ENCODE measurements around the gene THSD4. TPM values are rescaled to one million over a fixed set of nuclear protein-coding genes. Genes with fewer than 3 reads are reported as not detected.

The THSD4 gene
- total and polyA plus RNA-seq, 9 of the 15 experiments (the other 6 are each of a cell fraction or from before 2014, with no cell fraction given), result 0.04 TPM; not detected in 5

- TF ChIP-seq KAT7 (CRISPR knock-in tag; IDR thresholded peaks at IDR 0.05; ENCODE audit: borderline replicate concordance) (no peak), ARID4B (CRISPR knock-in tag; IDR thresholded peaks at IDR 0.05) (no peak), XRCC5 (IDR thresholded peaks at IDR 0.05; ENCODE audit: low read depth, low read length) (no peak), NCOA4 (IDR thresholded peaks at IDR 0.05; ENCODE audit: partially characterized antibody) (no peak), SRF (CRISPR knock-in tag; IDR thresholded peaks at IDR 0.05) (no peak)
Observed at GRCh38 chr15:71092056-71092600, 23.1 kb upstream of the THSD4 start (continued).
